ENCODE measurements around the gene LIMS1.
A peak's percentile ranks its signal among the peaks of the same experiment; 100 is the strongest.
"Not testable (repeated sequence)": the region's sequence is repeated elsewhere in the genome, so short reads cannot be mapped to it uniquely, and the experiment has no call there.

Gene LIMS1

GRCh38 chr2:108588070-108588668 is 53.9 kb downstream of the LIMS1 start:
- DNase-seq: peak; percentile 93

- DNase-seq: no peak
Observed at GRCh38 chr2:108589372-108589771, 55.1 kb downstream of the LIMS1 start.

GRCh38 chr2:108589781-108590180 is 55.5 kb downstream of the LIMS1 start:
- DNase-seq: no peak

- DNase-seq: peak; percentile 62
Observed at GRCh38 chr2:108591163-108591562, 56.9 kb downstream of the LIMS1 start.

GRCh38 chr2:108593547-108594098 is 59.4 kb downstream of the LIMS1 start:
- no peak for DNase-seq

- peak; percentile 51 for DNase-seq
Observed at GRCh38 chr2:108594132-108594981, 60.1 kb downstream of the LIMS1 start.

GRCh38 chr2:108594982-108595464 is 60.8 kb downstream of the LIMS1 start:
- peak; percentile 92 for DNase-seq

GRCh38 chr2:108595771-108596170 is 61.5 kb downstream of the LIMS1 start:
- DNase-seq: not testable (repeated sequence)

GRCh38 chr2:108597105-108597744 is 63.0 kb downstream of the LIMS1 start:
- DNase-seq: peak; percentile 74

- DNase-seq: not testable (repeated sequence)
Observed at GRCh38 chr2:108601199-108601598, 66.9 kb downstream of the LIMS1 start.

GRCh38 chr2:108602422-108602821 is 68.2 kb downstream of the LIMS1 start:
- DNase-seq: no peak

- DNase-seq: no peak
Observed at GRCh38 chr2:108604196-108604595, 69.9 kb downstream of the LIMS1 start.

- no peak for DNase-seq
Observed at GRCh38 chr2:108605947-108606346, 71.7 kb downstream of the LIMS1 start.

- DNase-seq: peak; percentile 78
Observed at GRCh38 chr2:108607706-108608301, 73.5 kb downstream of the LIMS1 start.

- DNase-seq: no peak
Observed at GRCh38 chr2:108611021-108611420, 76.8 kb downstream of the LIMS1 start.

GRCh38 chr2:108612153-108612513 is 77.9 kb downstream of the LIMS1 start:
- DNase-seq: no peak

GRCh38 chr2:108612514-108613183 is 78.4 kb downstream of the LIMS1 start:
- DNase-seq: no peak

- DNase-seq: peak; percentile 54
Observed at GRCh38 chr2:108613261-108614042, 79.2 kb downstream of the LIMS1 start.

- peak; percentile 65 for DNase-seq
Observed at GRCh38 chr2:108614043-108614545, 79.8 kb downstream of the LIMS1 start.

- DNase-seq: peak; percentile 79
Observed at GRCh38 chr2:108614659-108615058, 80.4 kb downstream of the LIMS1 start.

- peak; percentile 45 for DNase-seq
Observed at GRCh38 chr2:108615480-108616090, 81.3 kb downstream of the LIMS1 start.

Data from hematopoietic multipotent progenitor cell treated with erythropoietin and hydrocortisone succinate and interleukin-3 and kit ligand, for 8 days (in vitro differentiated cells).